ENCODE measurements around the gene GLRX5. TPM values are rescaled to one million over a fixed set of nuclear protein-coding genes. Genes with fewer than 3 reads are reported as not detected.

Gene GLRX5
- total RNA-seq, 2 donors from 2014 or later = 21.5 to 49.1 TPM

- H3K36me3 ChIP-seq (replicated peaks in 1 of 2; ENCODE audit: insufficient read depth in 1 of 2, low read depth in 2 of 2) = no peaks in the 10 kb centered on the region
- DNase-seq = no peak
- intact Hi-C loops (cut with DNase I) = no loop called here
- no peak overlapping the region for H3K4me3 ChIP-seq
- no peak for ATAC-seq
- TF ChIP-seq CTCF (IDR thresholded peaks at IDR 0.05) = no peak
- no peak for TF ChIP-seq POLR2A (IDR thresholded peaks at IDR 0.05)
- no peak overlapping the region for H3K27ac ChIP-seq
- peaks cover 29% of the 10 kb centered on the region for H3K4me1 ChIP-seq
- no peaks in the 10 kb centered on the region for H3K9me3 ChIP-seq
- no peaks in the 10 kb centered on the region for H3K27me3 ChIP-seq
- 94 to 96% methylated on average over 4 to 5 of the region's 5 CpGs for WGBS, 2 donors
These were observed 8.2 kb downstream of the GLRX5 start for GRCh38 chr14:95543021-95543420.

- Histone ChIP-seq H3K27ac (no peak overlapping the region), H3K36me3 (replicated peaks in 1 of 2; ENCODE audit: insufficient read depth in 1 of 2, low read depth in 2 of 2) (no peaks in the 10 kb centered on the region), H3K9me3 (no peaks in the 10 kb centered on the region), H3K4me1 (peaks cover 13% of the 10 kb centered on the region), H3K4me3 (no peak overlapping the region), H3K27me3 (no peaks in the 10 kb centered on the region)
- DNase-seq = no peak
- TF ChIP-seq POLR2A (IDR thresholded peaks at IDR 0.05) = no peak
- TF ChIP-seq CTCF (IDR thresholded peaks at IDR 0.05) = no peak
- intact Hi-C loops (cut with DNase I) = no loop called here
- WGBS, 2 donors = 67 to 82% methylated on average over 8 of the region's 8 CpGs
- no peak for ATAC-seq
These were observed 9.7 kb downstream of the GLRX5 start for GRCh38 chr14:95544588-95544987.

- H3K36me3 ChIP-seq (replicated peaks in 1 of 2; ENCODE audit: insufficient read depth in 1 of 2, low read depth in 2 of 2) = no peaks in the 10 kb centered on the region
- H3K4me3 ChIP-seq = no peak overlapping the region
- intact Hi-C loops (cut with DNase I) = no loop called here
- no peaks in the 10 kb centered on the region for H3K9me3 ChIP-seq
- ATAC-seq (no peak), DNase-seq (no peak)
- no peaks in the 10 kb centered on the region for H3K27me3 ChIP-seq
- WGBS, 2 donors = 89 to 92% methylated on average over 5 of the region's 5 CpGs
- TF ChIP-seq POLR2A (IDR thresholded peaks at IDR 0.05) = no peak
- TF ChIP-seq CTCF (IDR thresholded peaks at IDR 0.05) = no peak
- H3K4me1 ChIP-seq = peaks cover 13% of the 10 kb centered on the region
- H3K27ac ChIP-seq = no peak overlapping the region
These were observed 10.8 kb downstream of the GLRX5 start for GRCh38 chr14:95545515-95546168.

- no peak for DNase-seq
- H3K27ac ChIP-seq = peak overlapping the region in 1 of 4 donors; percentile 44
- no peak overlapping the region for H3K4me3 ChIP-seq
- intact Hi-C loops (cut with DNase I) = no loop called here
- no peaks in the 10 kb centered on the region for H3K36me3 ChIP-seq (replicated peaks in 1 of 2; ENCODE audit: insufficient read depth in 1 of 2, low read depth in 2 of 2)
- no peaks in the 10 kb centered on the region for H3K27me3 ChIP-seq
- no peak for ATAC-seq
- 82 to 87% methylated on average over 5 of the region's 5 CpGs for WGBS, 2 donors
- H3K4me1 ChIP-seq = peaks cover 6% of the 10 kb centered on the region
- TF ChIP-seq POLR2A (IDR thresholded peaks at IDR 0.05) (no peak), CTCF (IDR thresholded peaks at IDR 0.05) (no peak)
- H3K9me3 ChIP-seq = no peaks in the 10 kb centered on the region
These were observed 12.4 kb downstream of the GLRX5 start for GRCh38 chr14:95547272-95547625.
